Loucy (cell line): ENCODE data around the gene ZNF738.

ENCODE experiments used
- CTCF ChIP-seq: fragments of 200-600 bp; sonication (generic); conservative IDR thresholded peaks from 2 replicates; pipeline ENCODE4 v1.5.1; 2014; ENCODE audit warnings: mild to moderate bottlenecking, antibody characterized with exemption, low read length
- EZH2phosphoT487 ChIP-seq: fragments of 200-600 bp; IDR thresholded peaks from 2 replicates; pipeline ENCODE4 v1.6.1; 2018; ENCODE audit warnings: antibody characterized with exemption, mild to moderate bottlenecking, moderate library complexity, borderline replicate concordance

- TF ChIP-seq CTCF: no peak
- TF ChIP-seq EZH2phosphoT487: no peak
Measured at GRCh38 chr19:21402303-21402985, 43.6 kb downstream of the ZNF738 start.
